H9 (cell line): ENCODE results near the gene INPP5J. TPM values are rescaled to one million over a fixed set of nuclear protein-coding genes. Genes with fewer than 3 reads are reported as not detected.

ENCODE experiments used
- DNase-seq: peaks from one replicate; pipeline ENCODE4 v3.0.0-alpha.2; 2017
- H2AFZ ChIP-seq: one replicate; pipeline ENCODE4 v1.6.1; 2013; ENCODE audit warnings: mild to moderate bottlenecking, low read length, control low read depth, moderate library complexity
- H2AK5ac ChIP-seq: 2 replicates; pipeline ENCODE4 v1.6.1; 2013; ENCODE audit warnings: low read length, control low read depth, mixed read lengths; ENCODE audit not compliant: insufficient read length
- H2BK120ac ChIP-seq: one replicate; pipeline ENCODE4 v1.6.1; 2013; ENCODE audit warnings: low read depth, mild to moderate bottlenecking, low read length, control low read depth, inconsistent platforms; ENCODE audit not compliant: poor library complexity, severe bottlenecking
- H2BK12ac ChIP-seq: 2 replicates; pipeline ENCODE4 v1.6.1; 2013; ENCODE audit warnings: low read length, control low read depth, mixed read lengths, low read depth; ENCODE audit not compliant: insufficient read length
- H2BK15ac ChIP-seq: 2 replicates; pipeline ENCODE4 v1.6.1; 2013; ENCODE audit warnings: low read depth, low read length, control low read depth
- H2BK20ac ChIP-seq: one replicate; pipeline ENCODE4 v1.6.1; 2013; ENCODE audit warnings: low read depth, mild to moderate bottlenecking, low read length, control low read depth, inconsistent platforms; ENCODE audit not compliant: poor library complexity, severe bottlenecking
- H2BK5ac ChIP-seq: 2 replicates; pipeline ENCODE4 v1.6.1; 2013; ENCODE audit warnings: low read length, control low read depth, mixed read lengths; ENCODE audit not compliant: insufficient read length
- H3K14ac ChIP-seq: 2 replicates; pipeline ENCODE4 v1.6.1; 2013; ENCODE audit warnings: low read length, control low read depth; ENCODE audit not compliant: insufficient read depth
- H3K18ac ChIP-seq: 2 replicates; pipeline ENCODE4 v1.6.1; 2013; ENCODE audit warnings: low read depth, mild to moderate bottlenecking, mixed read lengths, low read length, control low read depth; ENCODE audit not compliant: insufficient read length
- H3K23ac ChIP-seq: 2 replicates; pipeline ENCODE4 v1.6.1; 2013; ENCODE audit warnings: low read length, control low read depth, mixed read lengths, low read depth; ENCODE audit not compliant: insufficient read length
- H3K23me2 ChIP-seq: 2 replicates; pipeline ENCODE4 v1.6.1; 2013; ENCODE audit warnings: low read depth, mild to moderate bottlenecking, mixed read lengths, low read length, control low read depth; ENCODE audit not compliant: insufficient read length, poor library complexity, severe bottlenecking
- H3K27ac ChIP-seq: 2 replicates; pipeline ENCODE4 v1.5.1; 2013; ENCODE audit warnings: low read length, control low read depth, mixed read lengths, low read depth; ENCODE audit not compliant: insufficient read length
- H3K27me3 ChIP-seq: 2 replicates; pipeline ENCODE4 v1.6.1; 2013; ENCODE audit warnings: low read length, control low read depth, inconsistent platforms; ENCODE audit not compliant: insufficient read depth
- H3K4ac ChIP-seq: 2 replicates; pipeline ENCODE4 v1.6.1; 2013; ENCODE audit warnings: low read depth, mild to moderate bottlenecking, control low read depth, inconsistent platforms, low read length, moderate library complexity
- H3K4me1 ChIP-seq: 2 replicates; pipeline ENCODE4 v1.6.1; 2013; ENCODE audit warnings: low read length, control low read depth, inconsistent platforms; ENCODE audit not compliant: insufficient read depth
- H3K4me2 ChIP-seq: 2 replicates; pipeline ENCODE4 v1.6.1; 2013; ENCODE audit warnings: low read length, control low read depth, mixed read lengths; ENCODE audit not compliant: insufficient read length, insufficient read depth
- H3K56ac ChIP-seq: 2 replicates; pipeline ENCODE4 v1.6.1; 2013; ENCODE audit warnings: low read depth, mild to moderate bottlenecking, mixed read lengths, low read length, control low read depth; ENCODE audit not compliant: insufficient read length
- H3K79me1 ChIP-seq: 2 replicates; pipeline ENCODE4 v1.6.1; 2013; ENCODE audit warnings: low read depth, mild to moderate bottlenecking, moderate library complexity, low read length, control low read depth, inconsistent platforms; ENCODE audit not compliant: insufficient read depth, poor library complexity, severe bottlenecking
- H3K79me2 ChIP-seq: 2 replicates; pipeline ENCODE4 v1.6.1; 2013; ENCODE audit warnings: low read length, control low read depth, inconsistent platforms; ENCODE audit not compliant: insufficient read depth
- H3K9ac ChIP-seq: 2 replicates; pipeline ENCODE4 v1.6.1; 2013; ENCODE audit warnings: low read length, control low read depth, mixed read lengths; ENCODE audit not compliant: insufficient read length; ENCODE audit errors: extremely low read depth
- H3K9me3 ChIP-seq: one replicate; pipeline ENCODE4 v1.6.1; 2013; ENCODE audit warnings: low read depth, low read length, inconsistent platforms; ENCODE audit not compliant: control insufficient read depth
- H3T11ph ChIP-seq: one replicate; pipeline ENCODE4 v1.6.1; 2013; ENCODE audit warnings: mild to moderate bottlenecking, low read length, control low read depth, inconsistent platforms
- H4K20me1 ChIP-seq: one replicate; pipeline ENCODE4 v1.6.1; 2013; ENCODE audit not compliant: control insufficient read depth, insufficient read length, insufficient read depth
- H4K5ac ChIP-seq: 2 replicates; pipeline ENCODE4 v1.6.1; 2013; ENCODE audit warnings: low read depth, mild to moderate bottlenecking, mixed read lengths, low read length, control low read depth; ENCODE audit not compliant: insufficient read length
- H4K8ac ChIP-seq: replicated peaks from 2 replicates; pipeline ENCODE4 v1.6.1; 2013; ENCODE audit warnings: low read length, control low read depth, mixed read lengths, low read depth; ENCODE audit not compliant: insufficient read length
- H4K91ac ChIP-seq: 2 replicates; pipeline ENCODE4 v1.6.1; 2013; ENCODE audit warnings: low read depth, mild to moderate bottlenecking, moderate library complexity, mixed read lengths, low read length, control low read depth; ENCODE audit not compliant: insufficient read length
- H3K27ac Mint-ChIP-seq, 3 experiments: 2 replicates in 2 of 3; 3 replicates in 1 of 3; pipeline ENCODE4 v1.8.0; 2020 to 2021; ENCODE audit warnings: mixed read lengths in 3 of 3, mild to moderate bottlenecking in 1 of 3, moderate library complexity in 1 of 3
- H3K27me3 Mint-ChIP-seq: 2 replicates; pipeline ENCODE4 v1.8.0; 2021; ENCODE audit warnings: low read depth, mild to moderate bottlenecking, moderate library complexity, mixed read lengths
- H3K36me3 Mint-ChIP-seq, 3 experiments: 2 replicates in 2 of 3; 3 replicates in 1 of 3; pipeline ENCODE4 v1.8.0; 2020 to 2021; ENCODE audit warnings: low read depth in 3 of 3, mixed read lengths in 3 of 3; ENCODE audit not compliant: insufficient read depth in 1 of 3
- H3K4me1 Mint-ChIP-seq, 2 experiments: 2 replicates each; pipeline ENCODE4 v1.8.0; 2020; ENCODE audit warnings: mixed read lengths in 2 of 2
- H3K4me3 Mint-ChIP-seq, 2 experiments: 2 replicates in 1 of 2; 3 replicates in 1 of 2; pipeline ENCODE4 v1.8.0; 2020 to 2021; ENCODE audit warnings: mild to moderate bottlenecking in 2 of 2, mixed read lengths in 2 of 2, moderate library complexity in 1 of 2
- H3K9me3 Mint-ChIP-seq, 2 experiments: 2 replicates in 1 of 2; 3 replicates in 1 of 2; pipeline ENCODE4 v1.8.0; 2020; ENCODE audit warnings: mild to moderate bottlenecking in 2 of 2, mixed read lengths in 2 of 2, moderate library complexity in 1 of 2
- CTCF ChIP-seq: fragments of 200-600 bp; sonication (generic); conservative IDR thresholded peaks from 3 replicates; pipeline ENCODE4 v1.8.0; 2021; ENCODE audit warnings: antibody characterized with exemption, mild to moderate bottlenecking
- WGBS: extraction: QIAGEN DNeasy Blood & Tissue Kit; methylation state at CpG from one replicate; pipeline ENCODE4 v1.1.7; 2013; ENCODE audit warnings: missing lambda C conversion rate, low lambda C conversion rate, mixed read lengths; ENCODE audit not compliant: insufficient read length; ENCODE audit errors: extremely low coverage; 5-methylcytosine and 5-hydroxymethylcytosine counted together
- total RNA-seq: library from RNA; stranded (reverse); gene quantifications from 2 replicates; pipeline ENCODE4 v1.2.1, GENCODE V29; 2021

Gene INPP5J
- total RNA-seq, 1 experiment from 2014 or later = 4.9 TPM

- Histone ChIP-seq H3K56ac (no peak overlapping the region), H2AFZ (no peak overlapping the region), H2BK12ac (no peak overlapping the region), H3K27ac (no peak overlapping the region), H3K4me1 (0 out of 2 replicates have a peak, but pooled peaks cover 3% of the 10 kb centered on the region), H2BK5ac (no peak overlapping the region), H3K9ac (no peak overlapping the region), H3K4me2 (no peak overlapping the region), H4K20me1 (no peaks in the 10 kb centered on the region), H3K23me2 (peaks cover 8% of the 10 kb centered on the region), H3K9me3 (no peaks in the 10 kb centered on the region), H3K23ac (no peak overlapping the region), H2BK20ac (no peak overlapping the region), H3K79me1 (no peaks in the 10 kb centered on the region), H3K79me2 (no peaks in the 10 kb centered on the region), H3K4ac (no peak overlapping the region), H4K91ac (no peak overlapping the region), H3K18ac (no peak overlapping the region), H3K27me3 (peaks cover 12% of the 10 kb centered on the region; the same call in 1 of the 2 replicates), H2BK120ac (no peak overlapping the region), H3K14ac (no peak overlapping the region), H2BK15ac (no peak overlapping the region), H3T11ph (no peak overlapping the region), H2AK5ac (no peak overlapping the region), H4K5ac (no peak overlapping the region), H4K8ac (no peak overlapping the region)
- Mint-ChIP-seq H3K27me3 (peaks cover 24% of the 10 kb centered on the region), H3K4me3 (no peak overlapping the region), H3K4me1 (peaks cover 7 to 37% of the 10 kb centered on the region in 2 experiments), H3K9me3 (peaks cover 0 to under 1% of the 10 kb centered on the region in 2 experiments; a peak in 1 of 5 replicates), H3K36me3 (peaks cover 0 to 1% (median 0%) of the 10 kb centered on the region in 3 experiments; a peak in 2 of 7 replicates), H3K27ac (no peak overlapping the region; a peak in 1 of 7 replicates)
- no peak for DNase-seq
- no peak for TF ChIP-seq CTCF
- WGBS = no CpG with 5 or more reads among the region's 8 CpGs
Observed at GRCh38 chr22:31102441-31103081, 20.2 kb upstream of the INPP5J start.
